HG02763 (cell line): ENCODE results near the gene TRIM32.

Experiments used
- ATAC-seq: cut with Tn5 transposase; IDR thresholded peaks from one replicate; pipeline ENCODE4 v1.9.1; 2021; ENCODE audit warnings: mild to moderate bottlenecking, moderate library complexity; ENCODE audit not compliant: unreplicated experiment

Gene TRIM32, protein sequence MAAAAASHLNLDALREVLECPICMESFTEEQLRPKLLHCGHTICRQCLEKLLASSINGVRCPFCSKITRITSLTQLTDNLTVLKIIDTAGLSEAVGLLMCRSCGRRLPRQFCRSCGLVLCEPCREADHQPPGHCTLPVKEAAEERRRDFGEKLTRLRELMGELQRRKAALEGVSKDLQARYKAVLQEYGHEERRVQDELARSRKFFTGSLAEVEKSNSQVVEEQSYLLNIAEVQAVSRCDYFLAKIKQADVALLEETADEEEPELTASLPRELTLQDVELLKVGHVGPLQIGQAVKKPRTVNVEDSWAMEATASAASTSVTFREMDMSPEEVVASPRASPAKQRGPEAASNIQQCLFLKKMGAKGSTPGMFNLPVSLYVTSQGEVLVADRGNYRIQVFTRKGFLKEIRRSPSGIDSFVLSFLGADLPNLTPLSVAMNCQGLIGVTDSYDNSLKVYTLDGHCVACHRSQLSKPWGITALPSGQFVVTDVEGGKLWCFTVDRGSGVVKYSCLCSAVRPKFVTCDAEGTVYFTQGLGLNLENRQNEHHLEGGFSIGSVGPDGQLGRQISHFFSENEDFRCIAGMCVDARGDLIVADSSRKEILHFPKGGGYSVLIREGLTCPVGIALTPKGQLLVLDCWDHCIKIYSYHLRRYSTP

GRCh38 chr9:116687074-116687753, at the start of gene TRIM32:
TSS of gene TRIM32 (plus strand) at chr9:116687305. CDS start at chr9:116697743, 10,438 bp downstream.
- ATAC-seq, result peak; percentile 99

- no peak for ATAC-seq
These were observed 47.8 kb upstream of the TRIM32 start for GRCh38 chr9:116639251-116639741.

DNA sequence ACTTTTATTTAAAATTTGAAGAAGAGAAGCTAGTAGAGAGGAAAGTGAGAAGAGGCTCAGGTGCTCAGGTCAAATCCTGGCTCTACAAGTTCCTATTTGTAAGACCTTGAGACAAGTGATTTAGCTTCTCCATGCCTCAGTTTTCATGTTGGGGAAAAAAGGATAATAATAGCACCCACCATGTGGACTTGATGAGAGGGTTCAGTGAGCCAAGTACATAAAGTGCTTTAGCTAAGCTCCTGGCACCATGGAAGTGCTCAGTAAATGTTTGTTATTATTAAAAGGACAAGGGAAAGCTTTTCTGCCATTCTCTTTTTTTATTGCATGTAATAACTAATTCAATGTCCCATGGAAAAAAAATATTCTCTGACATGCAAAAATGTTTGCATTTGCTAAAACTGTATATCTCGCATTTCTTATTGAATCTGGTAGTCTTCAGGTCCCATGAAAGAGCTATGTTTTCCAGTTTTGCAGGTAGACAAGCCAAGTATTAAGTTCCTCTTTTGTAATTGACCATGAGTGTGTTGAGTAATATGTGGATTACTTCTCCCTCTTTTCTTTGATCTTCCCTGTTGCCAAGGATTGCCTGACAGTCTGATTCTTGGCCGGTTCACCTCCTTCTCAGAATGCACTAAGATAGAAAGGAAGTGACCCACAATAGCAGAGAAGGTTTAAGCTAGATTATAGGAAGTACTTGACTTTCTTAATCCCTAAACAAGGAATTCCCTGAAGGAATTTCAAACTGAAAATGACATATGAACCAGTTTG, 45.6 kb upstream of the TRIM32 start:
- no peak for ATAC-seq

DNA sequence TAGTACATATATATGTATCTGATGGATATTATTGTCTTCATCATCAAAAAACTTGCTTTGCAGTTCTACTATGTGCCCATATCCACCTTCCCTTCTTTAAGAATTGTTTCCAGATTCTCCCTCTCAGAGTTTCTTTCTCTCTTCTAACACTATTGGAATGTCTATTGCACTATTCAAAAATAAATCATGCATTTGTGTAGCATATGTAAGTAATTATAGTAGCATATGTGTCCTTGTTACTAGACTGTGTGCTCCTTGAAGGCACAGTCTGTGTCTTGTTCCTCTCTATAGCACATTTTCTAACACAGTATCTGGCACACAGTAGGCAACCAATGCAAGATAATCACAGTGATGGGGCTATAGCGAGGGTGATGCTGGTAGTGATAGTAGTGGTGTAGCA, 43.4 kb upstream of the TRIM32 start:
- ATAC-seq, result no peak

DNA sequence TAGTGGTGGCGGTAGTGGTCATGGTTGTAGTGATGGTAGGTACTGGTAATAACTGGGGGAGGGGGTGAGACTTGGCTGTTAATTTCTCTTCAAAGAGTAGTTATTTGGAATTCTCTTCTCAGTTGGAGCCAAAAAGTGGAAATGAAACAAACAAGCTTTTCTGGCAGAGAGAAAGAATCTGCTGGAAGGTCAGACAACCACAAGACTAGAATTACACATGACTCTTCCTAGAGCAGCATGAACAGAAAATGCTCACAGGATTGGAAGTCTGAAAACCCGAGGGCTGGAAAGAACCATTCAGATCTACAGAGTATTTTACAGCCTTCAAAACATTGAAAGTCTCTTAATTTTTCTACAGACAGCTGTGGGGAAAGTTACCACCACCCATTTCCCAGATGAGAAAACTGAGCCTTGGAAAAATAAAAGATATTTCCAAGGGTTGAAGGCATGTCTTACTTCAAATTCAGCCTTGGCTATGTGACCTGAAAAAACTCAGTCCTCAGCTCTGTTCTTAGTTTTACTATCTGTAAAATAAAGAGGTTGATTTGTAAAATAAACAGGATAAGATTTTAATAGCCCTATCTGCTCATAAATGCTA, 42.9 kb upstream of the TRIM32 start:
- no peak for ATAC-seq

DNA sequence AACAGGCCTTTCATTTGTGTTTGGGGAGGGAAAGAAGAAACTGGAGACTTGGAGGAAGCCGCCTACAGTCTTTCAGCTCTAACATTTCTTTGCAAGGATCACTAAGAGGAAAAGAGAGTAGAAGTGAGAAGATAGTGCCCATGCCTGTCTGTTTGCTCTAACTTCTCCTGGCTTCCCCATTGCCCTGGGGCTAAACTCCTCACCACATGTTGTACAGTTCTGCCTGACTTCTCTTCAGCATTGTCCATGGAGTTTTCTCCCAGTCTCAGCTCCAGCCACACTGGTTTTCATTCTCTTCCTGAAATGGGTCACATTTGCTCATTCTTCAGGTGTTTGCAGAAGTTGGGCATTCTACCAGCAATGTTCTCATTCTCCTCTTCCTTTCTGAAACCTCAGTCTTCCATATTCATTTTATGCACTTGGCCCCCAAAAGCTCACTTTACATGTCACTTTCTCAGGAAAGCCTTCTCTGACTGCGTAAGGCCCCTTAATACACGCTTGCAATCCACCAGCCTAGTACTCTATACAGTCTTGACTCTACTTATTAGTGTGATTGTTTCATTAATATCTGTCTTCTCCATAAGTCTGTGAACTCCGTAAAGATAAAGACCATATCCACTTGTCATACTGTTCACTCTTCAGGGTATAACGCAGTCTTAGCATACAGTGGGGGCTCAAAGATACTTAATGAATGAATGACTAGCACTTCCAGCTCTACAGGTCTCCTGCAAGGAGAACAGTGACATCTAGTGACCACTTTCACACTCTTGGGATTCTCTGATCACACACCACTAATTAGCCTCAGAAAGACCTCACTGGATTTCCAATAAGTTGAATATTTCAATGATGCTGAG, 40.2 kb upstream of the TRIM32 start:
- no peak for ATAC-seq

DNA sequence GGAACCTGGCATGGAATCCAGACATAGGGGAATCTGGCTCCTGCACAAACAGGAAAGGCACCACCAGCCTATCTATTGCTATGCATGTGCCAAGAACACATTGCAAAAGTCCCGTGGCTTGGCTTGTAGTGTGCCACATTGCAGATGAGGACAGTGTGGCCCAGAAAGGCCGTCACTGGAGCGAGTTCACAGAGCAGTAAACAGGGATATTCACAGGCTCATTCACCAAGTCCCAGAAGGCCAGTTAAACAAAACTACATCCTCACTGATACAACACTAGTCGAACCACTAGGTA, 39.6 kb upstream of the TRIM32 start:
- ATAC-seq, result no peak

- ATAC-seq, result no peak
These were observed 33.6 kb upstream of the TRIM32 start for GRCh38 chr9:116653348-116654058.

DNA sequence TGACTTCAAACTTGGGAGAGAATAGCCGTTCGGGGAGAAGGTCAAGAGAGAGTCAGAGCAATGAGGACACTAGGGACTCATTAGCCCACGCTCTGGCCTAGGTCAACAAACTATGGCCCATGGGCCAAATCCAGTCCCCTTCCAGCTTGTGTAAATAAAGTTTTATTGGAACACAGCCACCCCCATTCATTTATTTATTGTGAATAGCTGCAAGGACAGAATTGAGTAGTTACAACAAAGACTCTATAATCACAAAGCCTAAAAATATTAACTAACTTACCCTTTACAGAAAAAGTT, 33.1 kb upstream of the TRIM32 start:
- ATAC-seq, result no peak

- no peak for ATAC-seq
These were observed 30.6 kb upstream of the TRIM32 start for GRCh38 chr9:116656501-116656971.

DNA sequence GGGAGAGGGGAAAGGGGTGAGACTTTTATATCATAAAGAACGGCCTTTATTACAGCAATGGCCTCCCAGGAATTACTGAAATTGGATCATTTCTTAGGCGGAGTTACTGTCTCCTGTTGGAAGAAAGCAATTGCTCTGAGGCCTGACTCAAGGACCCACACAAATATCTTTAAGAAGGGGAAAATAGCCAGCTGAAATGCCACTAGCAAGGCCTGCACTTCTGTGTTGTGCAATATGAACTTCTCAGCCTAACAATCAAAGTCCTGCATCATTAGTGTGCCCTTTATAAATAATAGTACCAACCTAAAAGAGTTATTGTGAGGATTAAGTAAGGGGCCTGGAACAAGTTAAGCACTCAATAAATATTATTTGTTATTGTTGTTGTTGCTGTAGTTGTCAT, 30.1 kb upstream of the TRIM32 start:
- ATAC-seq, result no peak

- no peak for ATAC-seq
These were observed 28.8 kb upstream of the TRIM32 start for GRCh38 chr9:116658265-116658664.

DNA sequence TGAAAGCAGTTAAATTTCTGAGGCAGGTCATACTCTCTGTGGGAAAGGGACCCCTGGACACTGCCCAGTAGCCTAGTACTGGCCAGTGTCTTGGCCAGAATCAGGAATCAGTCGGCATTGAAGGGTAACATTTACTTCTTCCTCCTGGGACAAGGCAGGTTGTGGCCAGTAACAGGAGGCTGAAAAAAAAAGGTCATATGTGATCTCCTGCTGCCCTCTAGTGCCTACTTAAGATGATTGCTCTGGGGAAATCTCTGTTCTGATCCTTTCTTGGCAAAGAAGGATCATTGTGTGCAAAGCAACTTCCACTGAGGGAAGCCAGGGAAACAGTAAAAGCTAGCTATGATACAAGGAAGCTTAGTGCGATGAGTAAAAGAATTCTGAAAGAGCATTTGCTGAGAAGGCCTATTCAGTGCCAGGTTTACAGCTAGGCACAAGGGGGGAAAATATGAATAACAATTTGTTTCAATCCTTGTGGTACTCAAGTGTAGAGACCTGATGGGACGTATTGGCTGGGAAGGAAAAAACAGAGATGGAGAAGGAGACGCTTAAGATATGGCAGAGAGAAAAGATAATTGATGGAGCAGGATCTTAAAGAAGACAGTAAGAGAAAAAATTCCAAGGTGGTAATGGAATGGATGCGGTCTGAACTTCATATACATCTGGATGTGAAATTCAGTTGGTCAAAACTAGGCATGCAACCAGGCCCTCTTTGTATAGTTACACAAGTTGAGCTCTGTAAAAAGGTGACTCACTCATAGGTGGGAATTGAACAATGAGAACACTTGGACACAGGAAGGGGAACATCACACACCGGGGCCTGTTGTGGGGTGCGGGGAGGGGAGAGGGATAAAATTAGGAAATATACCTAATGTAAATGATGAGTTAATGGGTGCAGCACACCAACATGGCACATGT, 25.8 kb upstream of the TRIM32 start:
- ATAC-seq, result no peak

DNA sequence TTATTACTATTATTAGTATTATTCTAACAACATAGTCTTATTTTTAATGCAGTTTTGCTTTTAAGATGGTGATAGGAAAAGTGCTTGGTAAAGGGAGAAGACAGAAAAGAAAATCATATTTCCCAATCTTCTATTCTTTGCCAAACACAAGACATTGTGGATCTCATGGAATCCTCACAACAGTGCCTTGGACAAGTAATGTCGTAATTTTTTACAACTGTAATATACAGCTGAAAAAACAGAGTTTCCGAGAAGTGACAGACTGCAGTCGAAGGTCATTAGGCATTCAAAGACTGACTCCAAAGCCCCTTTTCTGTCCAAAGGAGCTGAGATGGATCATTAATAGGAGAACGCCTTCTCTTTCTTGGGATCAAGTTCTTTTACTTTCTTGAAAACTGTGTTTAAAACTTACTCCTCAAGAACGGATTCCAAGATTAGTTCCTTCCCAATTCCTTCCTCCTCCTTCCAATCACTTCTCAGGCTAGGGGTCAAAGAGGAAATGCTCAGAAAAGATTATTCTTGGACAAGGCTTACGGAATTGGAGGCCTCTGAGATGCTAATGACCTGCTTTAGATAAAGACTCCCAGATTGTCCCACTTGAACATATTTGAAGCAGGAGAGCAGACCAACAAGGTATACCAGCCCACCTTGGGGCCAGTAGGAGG, 24.3 kb upstream of the TRIM32 start:
- no peak for ATAC-seq

GRCh38 chr9:116663581-116663980, 23.5 kb upstream of the TRIM32 start:
- no peak for ATAC-seq

- ATAC-seq, result no peak
These were observed 18.0 kb upstream of the TRIM32 start for GRCh38 chr9:116668970-116669695.

- no peak for ATAC-seq
These were observed 15.5 kb upstream of the TRIM32 start for GRCh38 chr9:116671605-116672004.
